OCI-M2 (cell line): ENCODE data around the gene PRELID1.
"Not testable (repeated sequence)": the region's sequence is repeated elsewhere in the genome, so short reads cannot be mapped to it uniquely, and the experiment has no call there.

Experiments used
- DNase-seq: peaks from one replicate; lab custom pipeline; 2025; ENCODE audit not compliant: unreplicated experiment; lab: John Stamatoyannopoulos, UW

PRELID1 gene

GRCh38 chr5:177303121-177303924 is at the start of gene PRELID1, which contains the start of gene RAB24:
Gene PRELID1 (plus strand): TSS chr5:177303799. CDS start chr5:177303986, 187 bp downstream.
Gene RAB24 (minus strand): TSS chr5:177303719. CDS start chr5:177303288, 431 bp downstream.
- DNase-seq, result peak; percentile 10

- no peak for DNase-seq
These were observed 47.3 kb upstream of the PRELID1 start for GRCh38 chr5:177256296-177256695.

GRCh38 chr5:177258711-177259110 is 44.9 kb upstream of the PRELID1 start:
- DNase-seq, result not testable (repeated sequence)

GRCh38 chr5:177260961-177261360 is 42.6 kb upstream of the PRELID1 start:
- no peak for DNase-seq

DNA sequence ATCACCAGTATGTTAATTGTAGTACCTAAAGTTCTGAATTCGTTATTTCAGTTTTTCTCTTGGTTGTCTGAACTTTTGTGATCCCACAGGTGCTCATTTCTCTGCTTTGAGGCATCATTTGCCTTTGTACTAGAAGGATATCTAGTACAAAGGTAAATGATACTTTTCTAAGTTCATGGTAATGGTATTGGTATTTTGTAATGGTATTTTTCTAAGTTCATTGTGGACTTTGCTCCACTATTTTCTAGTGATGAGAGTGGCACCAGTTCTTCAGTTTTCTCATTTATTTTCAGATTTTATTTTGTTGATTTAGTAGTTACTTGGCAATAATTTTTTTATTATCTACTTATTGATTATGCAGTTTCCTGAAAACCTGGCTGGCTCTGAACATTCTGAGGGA is 42.1 kb upstream of the PRELID1 start:
- no peak for DNase-seq

DNA sequence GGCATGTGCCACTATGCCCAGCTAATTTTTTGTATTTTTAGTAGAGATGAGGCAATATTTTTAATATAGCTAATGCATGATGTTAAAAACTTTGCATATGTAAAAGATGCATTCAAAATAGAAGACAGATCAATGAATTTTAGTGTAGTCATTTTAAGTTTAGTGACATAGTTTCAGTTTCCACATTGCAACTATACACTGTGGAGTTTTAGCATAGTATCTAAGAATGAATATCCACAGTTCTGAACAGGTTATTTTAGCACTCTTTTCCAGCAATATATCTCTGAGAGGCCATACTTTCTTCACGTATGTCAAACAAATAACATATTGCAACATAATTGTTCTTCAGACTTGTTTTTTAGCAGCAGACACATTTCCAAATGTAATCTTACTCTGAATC is 39.4 kb upstream of the PRELID1 start:
- DNase-seq, result no peak

GRCh38 chr5:177265395-177265794 is 38.2 kb upstream of the PRELID1 start:
- no peak for DNase-seq

DNA sequence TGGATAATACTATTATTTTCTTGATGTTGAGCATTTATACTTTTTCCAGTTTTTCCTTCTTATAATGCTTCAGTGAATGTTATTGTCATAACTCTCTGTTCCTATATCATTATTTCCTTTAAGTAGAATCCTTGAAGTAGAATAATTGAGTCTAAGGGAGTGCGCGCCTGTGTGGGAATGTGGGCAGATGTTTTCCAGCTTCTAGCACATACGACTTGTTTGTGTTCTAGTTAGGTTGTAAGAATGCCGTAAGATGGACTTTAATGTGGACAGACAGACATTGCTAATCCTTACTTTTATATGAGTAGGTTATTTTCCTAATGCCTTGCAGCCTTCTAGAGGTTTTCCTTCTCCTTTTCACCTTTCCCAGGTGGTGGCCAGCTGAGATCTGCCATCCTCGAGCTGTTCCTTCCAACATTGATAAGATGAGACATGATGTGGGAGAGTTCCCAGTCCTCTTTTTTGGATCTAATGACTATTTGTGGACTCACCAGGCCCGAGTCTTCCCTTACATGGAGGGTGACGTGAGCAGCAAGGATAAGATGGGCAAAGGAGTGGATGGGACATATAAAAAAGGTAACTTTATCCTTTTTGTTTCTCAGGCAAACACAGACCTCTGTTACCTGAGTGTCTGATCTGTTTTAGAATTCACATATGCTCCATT is 34.2 kb upstream of the PRELID1 start:
- no peak for DNase-seq

DNA sequence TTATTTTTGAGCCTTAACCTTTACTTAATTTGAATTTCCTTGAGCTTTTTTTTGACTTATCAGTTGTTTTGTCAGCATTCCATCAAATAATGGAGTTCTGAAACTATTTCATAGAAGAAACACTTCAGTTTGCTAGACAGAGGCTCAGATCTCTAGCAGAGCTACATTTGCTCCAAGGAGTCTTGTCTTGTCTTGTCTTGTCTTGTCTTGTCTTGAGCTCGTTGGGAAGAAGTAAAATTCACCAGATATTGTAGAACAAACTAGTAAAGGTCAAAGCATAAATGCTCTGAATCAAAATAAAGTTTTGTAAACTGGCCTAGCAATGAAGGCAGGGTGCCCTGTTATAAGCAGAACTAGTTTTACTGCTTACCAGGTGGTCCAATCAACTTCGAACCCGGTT is 33.6 kb upstream of the PRELID1 start:
- no peak for DNase-seq

DNA sequence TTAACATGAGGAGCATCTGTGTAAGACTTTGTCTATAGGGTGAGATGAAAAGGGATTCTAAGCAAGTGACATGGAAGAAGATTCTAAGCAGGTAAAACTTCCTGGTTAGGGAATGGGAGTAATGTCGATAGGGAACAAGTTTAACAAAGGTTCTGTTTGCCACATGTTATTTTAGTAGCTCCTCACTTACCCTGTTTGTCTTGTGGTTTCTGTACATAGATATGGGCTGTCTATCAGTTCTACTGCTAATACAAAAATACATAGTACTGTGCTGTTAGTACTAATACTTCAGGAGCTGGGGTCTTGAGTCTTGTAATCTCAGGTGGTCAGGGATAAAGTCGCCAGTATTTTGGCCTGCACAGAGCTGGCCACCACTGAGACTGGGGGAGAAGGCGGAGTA is 32.9 kb upstream of the PRELID1 start:
- DNase-seq, result no peak

GRCh38 chr5:177271113-177271512 is 32.5 kb upstream of the PRELID1 start:
- no peak for DNase-seq

GRCh38 chr5:177275883-177276282 is 27.7 kb upstream of the PRELID1 start:
- no peak for DNase-seq

- DNase-seq, result no peak
These were observed 26.7 kb upstream of the PRELID1 start for GRCh38 chr5:177276886-177277285.

DNA sequence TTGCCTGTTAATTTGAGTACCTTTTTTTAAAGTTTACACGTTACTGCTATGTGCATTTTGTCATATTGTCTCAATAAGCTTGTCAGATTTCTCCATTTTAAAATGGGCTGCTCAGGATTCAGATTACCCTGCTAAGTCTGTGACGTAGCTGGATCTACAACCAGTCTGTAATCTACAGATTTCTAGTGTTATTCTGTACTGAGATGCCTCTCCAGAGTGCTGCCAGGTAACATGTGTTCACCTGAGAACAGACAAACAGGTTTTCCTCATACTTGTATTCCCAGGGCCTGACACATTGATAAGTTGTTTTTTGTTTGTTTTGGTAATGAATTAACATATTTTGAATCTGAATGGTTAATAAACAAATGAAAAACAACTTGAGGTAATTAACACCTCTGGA is 15.4 kb upstream of the PRELID1 start:
- DNase-seq, result no peak

DNA sequence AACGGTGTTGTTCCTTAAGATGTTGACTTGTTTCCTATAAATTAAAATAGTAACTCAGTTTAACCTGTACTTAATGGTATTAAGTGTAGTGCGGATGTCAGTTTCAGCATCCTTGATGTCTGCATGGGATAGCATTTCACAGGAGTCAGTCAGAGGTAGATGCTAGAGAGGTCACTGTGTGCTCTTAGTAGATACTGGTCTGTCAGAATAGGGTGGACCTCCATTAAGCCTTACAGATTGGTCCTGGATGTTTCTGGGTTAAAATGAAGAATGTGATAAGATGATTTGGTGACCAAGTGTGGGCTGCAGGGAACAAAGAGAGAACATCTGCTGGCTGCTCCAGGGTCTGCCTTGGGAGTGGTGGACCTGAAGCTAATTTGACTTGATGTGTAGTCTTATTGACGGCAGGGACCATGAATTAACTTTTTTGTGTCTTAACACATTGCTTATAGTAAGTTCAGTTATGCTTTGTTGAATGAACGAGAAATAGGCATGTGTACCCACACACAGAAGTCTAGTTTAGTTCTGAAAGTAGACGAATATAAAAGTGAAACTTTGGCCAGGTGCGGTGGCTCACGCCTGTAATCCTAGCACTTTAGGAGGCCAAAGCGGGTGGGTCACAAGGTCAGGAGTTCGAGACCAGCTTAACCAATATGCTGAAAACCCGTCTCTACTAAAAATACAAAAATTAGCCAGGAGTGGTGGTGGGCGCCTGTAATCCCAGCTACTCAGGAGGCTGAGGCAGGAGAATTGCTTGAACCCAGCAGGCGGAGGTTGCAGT is 12.6 kb upstream of the PRELID1 start:
- no peak for DNase-seq

DNA sequence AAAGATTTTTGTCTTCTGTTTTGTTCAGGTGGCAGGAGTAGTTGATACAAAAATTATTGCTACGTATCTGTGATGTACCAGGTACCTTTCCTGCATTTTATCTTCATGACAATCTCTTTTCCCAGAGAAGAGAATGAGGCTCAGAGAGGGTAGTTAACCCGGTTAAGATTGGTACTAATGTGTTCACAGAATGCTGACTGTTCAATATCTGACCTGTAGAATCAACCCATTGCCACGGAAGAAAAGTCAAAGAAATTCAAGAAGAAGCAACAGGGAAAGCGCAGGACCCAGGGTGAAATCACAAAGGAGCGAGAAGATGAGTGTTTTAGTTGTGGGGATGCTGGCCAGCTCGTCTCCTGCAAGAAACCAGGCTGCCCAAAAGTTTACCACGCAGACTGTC is 11.9 kb upstream of the PRELID1 start:
- DNase-seq, result no peak

DNA sequence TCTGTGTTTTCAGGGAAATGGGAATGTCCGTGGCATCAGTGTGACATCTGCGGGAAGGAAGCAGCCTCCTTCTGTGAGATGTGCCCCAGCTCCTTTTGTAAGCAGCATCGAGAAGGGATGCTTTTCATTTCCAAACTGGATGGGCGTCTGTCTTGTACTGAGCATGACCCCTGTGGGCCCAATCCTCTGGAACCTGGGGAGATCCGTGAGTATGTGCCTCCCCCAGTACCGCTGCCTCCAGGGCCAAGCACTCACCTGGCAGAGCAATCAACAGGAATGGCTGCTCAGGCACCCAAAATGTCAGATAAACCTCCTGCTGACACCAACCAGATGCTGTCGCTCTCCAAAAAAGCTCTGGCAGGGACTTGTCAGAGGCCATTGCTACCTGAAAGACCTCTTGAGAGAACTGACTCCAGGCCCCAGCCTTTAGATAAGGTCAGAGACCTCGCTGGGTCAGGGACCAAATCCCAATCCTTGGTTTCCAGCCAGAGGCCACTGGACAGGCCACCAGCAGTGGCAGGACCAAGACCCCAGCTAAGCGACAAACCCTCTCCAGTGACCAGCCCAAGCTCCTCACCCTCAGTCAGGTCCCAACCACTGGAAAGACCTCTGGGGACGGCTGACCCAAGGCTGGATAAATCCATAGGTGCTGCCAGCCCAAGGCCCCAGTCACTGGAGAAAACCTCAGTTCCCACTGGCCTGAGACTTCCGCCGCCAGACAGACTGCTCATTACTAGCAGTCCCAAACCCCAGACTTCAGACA is 9.6 kb upstream of the PRELID1 start:
- DNase-seq, result no peak

- DNase-seq, result no peak
These were observed 9.0 kb upstream of the PRELID1 start for GRCh38 chr5:177294632-177295031.

DNA sequence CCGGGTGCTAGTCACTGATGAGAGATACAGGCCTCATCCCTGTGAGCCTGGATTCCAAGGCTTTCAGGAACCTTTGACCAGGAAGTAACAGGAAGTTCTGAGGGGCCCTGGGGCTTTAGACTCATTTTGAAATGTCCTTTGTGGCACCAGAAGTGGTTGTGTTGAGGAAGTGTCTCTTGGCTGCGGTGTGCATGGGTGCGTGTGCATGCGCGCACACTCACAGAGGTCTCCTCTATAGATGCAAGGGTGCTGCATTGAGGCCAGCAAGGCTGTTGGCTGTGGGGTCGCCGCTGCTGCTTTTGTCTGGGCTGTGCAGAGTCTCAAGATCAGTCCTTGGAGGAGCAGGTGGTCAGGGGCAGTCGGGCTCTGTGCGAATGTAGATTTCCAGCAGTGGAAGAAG is 7.7 kb upstream of the PRELID1 start:
- no peak for DNase-seq

DNA sequence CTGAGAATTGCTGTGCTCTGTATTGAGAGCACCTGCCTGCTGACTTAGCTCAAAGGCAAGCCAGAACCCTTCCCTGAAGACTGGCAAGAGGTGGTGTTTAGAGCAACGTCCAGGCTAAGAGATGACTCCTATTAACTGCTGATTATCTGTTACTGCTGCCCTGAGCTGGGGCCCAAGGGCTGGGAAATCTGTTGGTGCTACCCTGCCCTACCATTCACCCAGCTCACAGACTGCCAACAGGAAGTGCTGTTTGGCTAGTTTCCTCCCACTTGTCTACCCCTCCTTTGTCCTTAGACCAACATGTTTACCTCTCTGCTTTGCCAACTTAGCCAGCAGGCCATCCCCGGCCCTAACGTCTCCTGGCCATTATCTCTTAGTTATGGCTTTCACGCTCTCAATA is 7.0 kb upstream of the PRELID1 start:
- no peak for DNase-seq

DNA sequence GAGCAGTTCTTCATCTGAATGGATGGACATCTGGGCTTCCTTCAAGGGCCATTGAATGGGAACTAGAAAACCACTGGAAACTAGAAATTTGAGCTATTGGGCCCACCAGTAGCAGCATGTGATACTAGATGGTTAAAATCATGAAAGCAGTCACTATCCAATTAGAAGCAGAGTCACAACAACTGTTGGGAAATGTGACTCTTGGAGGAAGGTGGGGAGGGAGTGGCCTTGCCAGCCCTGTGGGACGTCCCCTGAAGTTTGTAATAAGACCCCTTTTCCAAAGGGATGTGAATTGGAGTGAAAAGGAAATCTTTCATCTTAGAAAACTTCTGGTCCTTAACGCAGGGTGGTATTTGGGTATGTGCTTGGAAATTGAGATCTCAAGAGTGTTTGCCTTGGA is 5.7 kb upstream of the PRELID1 start:
- no peak for DNase-seq
